H1 (cell line): ENCODE measurements around the gene PLB1. TPM values are rescaled to one million over a fixed set of nuclear protein-coding genes. Genes with fewer than 3 reads are reported as not detected.

Source experiments
- CTCF ChIA-PET: fragments of 300-600 bp; sonication (Branson Sonifier 250); formaldehyde crosslinking; loops from one replicate; lab custom pipeline; 2021; ENCODE audit not compliant: partially characterized antibody; lab: Charles Lee
- POLR2A ChIA-PET: fragments of 300-600 bp; sonication (Branson Sonifier 250); formaldehyde crosslinking; loops from one replicate; lab custom pipeline; 2021; ENCODE audit warnings: inconsistent platforms; ENCODE audit not compliant: partially characterized antibody; lab: Charles Lee
- DNase-seq, 2 experiments: peaks; one replicate each; pipeline versions ENCODE4 v3.0.0 to v3.0.0-alpha.2; 2010 to 2022; ENCODE audit warnings: low spot score in 2 of 2, low read depth in 1 of 2, mixed read lengths in 1 of 2
- FAIRE-seq: peaks from 2 replicates; lab custom pipeline; 2011; peaks lifted over from hg19 to GRCh38; lab: Jason Lieb, UNC
- H2AFZ ChIP-seq: 2 replicates; pipeline ENCODE4 v1.8.1; 2012; ENCODE audit warnings: low read length, inconsistent platforms
- H2AK5ac ChIP-seq: 2 replicates; pipeline ENCODE4 v1.6.1; 2013; ENCODE audit warnings: low read depth, low read length
- H2BK120ac ChIP-seq: replicated peaks from 2 replicates; pipeline ENCODE3; 2013; ENCODE audit warnings: low read depth, low read length, inconsistent platforms
- H2BK12ac ChIP-seq: 2 replicates; pipeline ENCODE4 v1.6.1; 2013; ENCODE audit warnings: low read depth, low read length
- H2BK15ac ChIP-seq: 2 replicates; pipeline ENCODE4 v1.6.1; 2013; ENCODE audit warnings: low read length
- H2BK20ac ChIP-seq: 2 replicates; pipeline ENCODE4 v1.6.1; 2013; ENCODE audit warnings: low read length
- H2BK5ac ChIP-seq: 2 replicates; pipeline ENCODE4 v1.6.1; 2013; ENCODE audit warnings: low read depth, low read length
- H3K14ac ChIP-seq: 2 replicates; pipeline ENCODE4 v1.6.1; 2013; ENCODE audit warnings: inconsistent platforms; ENCODE audit not compliant: insufficient read length
- H3K18ac ChIP-seq: 2 replicates; pipeline ENCODE4 v1.6.1; 2013; ENCODE audit warnings: low read length; ENCODE audit errors: extremely low read depth
- H3K23ac ChIP-seq: 2 replicates; pipeline ENCODE4 v1.6.1; 2013; ENCODE audit warnings: inconsistent platforms; ENCODE audit not compliant: insufficient read length
- H3K23me2 ChIP-seq: 2 replicates; pipeline ENCODE4 v1.6.1; 2013; ENCODE audit warnings: low read depth, low read length
- H3K27ac ChIP-seq: 2 replicates; pipeline ENCODE4 v1.6.1; 2011; ENCODE audit warnings: low read depth, low read length, inconsistent platforms
- H3K27me3 ChIP-seq, 4 experiments: replicated peaks in 1 of 4; 1 replicate in 1 of 4; 2 replicates in 3 of 4; pipeline versions ENCODE4 v1.6.1 to v1.8.1; 2011 to 2013; ENCODE audit warnings: low read length in 3 of 4, mild to moderate bottlenecking in 3 of 4, inconsistent platforms in 2 of 4, mixed read lengths in 2 of 4, moderate library complexity in 1 of 4; ENCODE audit not compliant: control insufficient read depth in 3 of 4, insufficient read depth in 3 of 4; ENCODE audit errors: extremely low read depth in 1 of 4
- H3K36me3 ChIP-seq, 4 experiments: 2 replicates each; pipeline versions ENCODE4 v1.6.1 to v1.8.1; 2011 to 2013; ENCODE audit warnings: mild to moderate bottlenecking in 4 of 4, low read length in 3 of 4, moderate library complexity in 2 of 4, control low read depth in 1 of 4, inconsistent platforms in 1 of 4; ENCODE audit not compliant: insufficient read depth in 4 of 4, control insufficient read depth in 2 of 4
- H3K4ac ChIP-seq: replicated peaks from 2 replicates; pipeline ENCODE3; 2013; ENCODE audit warnings: low read length, low read depth, mixed read lengths, inconsistent platforms; ENCODE audit not compliant: insufficient read length
- H3K4me1 ChIP-seq, 4 experiments: replicated peaks in 1 of 4; 1 replicate in 1 of 4; 2 replicates in 3 of 4; pipeline versions ENCODE4 v1.6.1 to v1.8.1; 2011 to 2013; ENCODE audit warnings: low read length in 3 of 4, inconsistent platforms in 2 of 4, mixed read lengths in 1 of 4; ENCODE audit not compliant: insufficient read depth in 4 of 4, control insufficient read depth in 3 of 4
- H3K4me2 ChIP-seq, 2 experiments: 2 replicates each; pipeline versions ENCODE4 v1.6.1 to v1.8.1; 2011 to 2013; ENCODE audit warnings: low read depth in 2 of 2, low read length in 2 of 2, control low read depth in 1 of 2, inconsistent platforms in 1 of 2, mild to moderate bottlenecking in 1 of 2; ENCODE audit not compliant: insufficient read depth in 1 of 2
- H3K4me3 ChIP-seq, 4 experiments: fragments of 200-600, 300-600 bp in 1 of 4; sonication (generic), shearing (Covaris generic), sonication (Bioruptor Twin) in 1 of 4; 2 replicates each; pipeline versions ENCODE4 v1.5.1 to v1.8.1; 2011 to 2016; ENCODE audit warnings: low read length in 4 of 4, low read depth in 3 of 4, control low read depth in 2 of 4, inconsistent platforms in 2 of 4, mild to moderate bottlenecking in 2 of 4, mixed read lengths in 1 of 4, moderate library complexity in 1 of 4; ENCODE audit not compliant: insufficient read depth in 2 of 4; ENCODE audit errors: extremely low read depth in 1 of 4
- H3K56ac ChIP-seq: replicated peaks from 2 replicates; pipeline ENCODE3; 2013; ENCODE audit warnings: low read depth, mild to moderate bottlenecking, mixed read lengths, low read length, inconsistent platforms; ENCODE audit not compliant: insufficient read length
- H3K79me1 ChIP-seq: 2 replicates; pipeline ENCODE4 v1.6.1; 2013; ENCODE audit warnings: low read depth, low read length, control low read depth
- H3K79me2 ChIP-seq, 2 experiments: 2 replicates each; pipeline versions ENCODE4 v1.6.1 to v1.8.1; 2012 to 2013; ENCODE audit warnings: low read length in 2 of 2, mild to moderate bottlenecking in 2 of 2, inconsistent platforms in 1 of 2; ENCODE audit not compliant: insufficient read depth in 2 of 2, control insufficient read depth in 1 of 2
- H3K9ac ChIP-seq, 4 experiments: replicated peaks in 1 of 4; 1 replicate in 1 of 4; 2 replicates in 3 of 4; pipeline versions ENCODE4 v1.6.1 to v1.8.1; 2011 to 2013; ENCODE audit warnings: low read depth in 3 of 4, low read length in 3 of 4, control low read depth in 2 of 4, mild to moderate bottlenecking in 2 of 4, moderate library complexity in 2 of 4, inconsistent platforms in 1 of 4; ENCODE audit errors: extremely low read depth in 1 of 4
- H3K9me3 ChIP-seq, 2 experiments: 2 replicates each; pipeline versions ENCODE4 v1.6.1 to v1.8.1; 2012 to 2013; ENCODE audit warnings: mild to moderate bottlenecking in 2 of 2, moderate library complexity in 2 of 2, control low read depth in 1 of 2, inconsistent platforms in 1 of 2, low read depth in 1 of 2, low read length in 1 of 2, mixed read lengths in 1 of 2; ENCODE audit not compliant: insufficient read depth in 2 of 2
- H4K20me1 ChIP-seq, 2 experiments: replicated peaks in 1 of 2; 2 replicates each; pipeline versions ENCODE3 to v1.8.1; 2011 to 2013; ENCODE audit warnings: inconsistent platforms in 2 of 2, low read length in 2 of 2, mild to moderate bottlenecking in 1 of 2; ENCODE audit not compliant: insufficient read depth in 2 of 2, control insufficient read depth in 1 of 2
- H4K5ac ChIP-seq: 2 replicates; pipeline ENCODE4 v1.6.1; 2013; ENCODE audit warnings: low read length, low read depth, mixed read lengths, inconsistent platforms; ENCODE audit not compliant: insufficient read length
- H4K8ac ChIP-seq: 2 replicates; pipeline ENCODE4 v1.8.0; 2013; ENCODE audit warnings: mild to moderate bottlenecking, moderate library complexity, low read length, inconsistent platforms; ENCODE audit not compliant: insufficient read depth; ENCODE audit errors: extremely low read depth
- H4K91ac ChIP-seq: replicated peaks from 2 replicates; pipeline ENCODE3; 2013; ENCODE audit warnings: low read length, mixed read lengths, inconsistent platforms; ENCODE audit not compliant: insufficient read length
- ASH2L ChIP-seq: fragments of 200-600, 300-600 bp; sonication (generic); IDR thresholded peaks from one replicate; pipeline ENCODE4 v1.7.1; 2017; ENCODE audit warnings: low read length
- CBX8 ChIP-seq: fragments of 300-800, 300-1000 bp; sonication (generic); IDR thresholded peaks from 2 replicates; pipeline ENCODE4 v1.7.1; 2016; ENCODE audit warnings: low read depth, low read length, borderline replicate concordance
- CTCF ChIP-seq, 3 experiments: IDR thresholded peaks; 1 replicate in 2 of 3; 2 replicates in 1 of 3; pipeline versions ENCODE4 v1.5.1 to v1.6.1; 2011; ENCODE audit warnings: low read length in 3 of 3, mild to moderate bottlenecking in 3 of 3, inconsistent platforms in 2 of 3, low read depth in 1 of 3, moderate library complexity in 1 of 3; ENCODE audit not compliant: insufficient read depth in 1 of 3; ENCODE audit errors: control extremely low read depth in 1 of 3
- FOSL1 ChIP-seq: IDR thresholded peaks from 2 replicates; pipeline ENCODE4 v1.6.1; 2011; ENCODE audit warnings: mild to moderate bottlenecking, low read depth, low read length, moderate library complexity; ENCODE audit not compliant: insufficient read depth
- SAP30 ChIP-seq: fragments of 300-600 bp; sonication (generic); IDR thresholded peaks from 2 replicates; pipeline ENCODE4 v1.7.1; 2012; ENCODE audit warnings: low read length, moderate library complexity, mild to moderate bottlenecking, inconsistent platforms; ENCODE audit not compliant: insufficient read depth, insufficient replicate concordance
- SIRT6 ChIP-seq: IDR thresholded peaks from one replicate; pipeline ENCODE4 v1.7.1; 2012; ENCODE audit warnings: low read length, inconsistent platforms
- SIX5 ChIP-seq: IDR thresholded peaks from 2 replicates; pipeline ENCODE4 v1.6.1; 2011; ENCODE audit warnings: mild to moderate bottlenecking, low read depth, low read length
- TAF7 ChIP-seq: optimal IDR thresholded peaks from 2 replicates; pipeline ENCODE3; 2011; ENCODE audit warnings: low read depth, mild to moderate bottlenecking, inconsistent platforms, low read length, moderate library complexity, borderline replicate concordance
- TBP ChIP-seq: IDR thresholded peaks from 2 replicates; pipeline ENCODE4 v1.6.1; 2011; ENCODE audit warnings: low read depth, low read length, improper control_type of control experiment
- WGBS, 2 experiments: shearing (Covaris generic) in 1 of 2; methylation state at CpG; one replicate each; pipeline versions ENCODE4 v1.1.6 to v1.1.7; 2013 to 2015; ENCODE audit warnings: low lambda C conversion rate in 2 of 2, mixed read lengths in 2 of 2, inconsistent platforms in 1 of 2, low coverage in 1 of 2, missing lambda C conversion rate in 1 of 2; ENCODE audit not compliant: insufficient replicate concordance in 2 of 2, insufficient coverage in 1 of 2, insufficient read length in 1 of 2; ENCODE audit errors: extremely low coverage in 1 of 2, missing lambda C conversion rate in 1 of 2; 5-methylcytosine and 5-hydroxymethylcytosine counted together
- polyA plus RNA-seq, 7 experiments: library from polyadenylated mRNA; depleted of rRNA in 3 of 7; stranded (reverse) in 5 of 7; unstranded in 2 of 7; fragments of >200 nt in 5 of 7; fragments of 200-250 nt in 2 of 7; gene quantifications; 1 replicate in 5 of 7; 2 replicates in 1 of 7; 4 replicates in 1 of 7; pipeline versions ENCODE4 v1.2.1 to v1.2.3, GENCODE V29; 2011 to 2013; ENCODE audit warnings: missing spikeins in 2 of 7, mixed read lengths in 2 of 7
- total RNA-seq: library from RNA; stranded (reverse); fragmentation: NEBNext Ultra II Directional; extraction: Animal tissue kit (Norgen Biotek cat#: 25700); gene quantifications from 2 replicates; pipeline ENCODE4 v1.2.1, GENCODE V29; 2021
- TF ChIP-seq, protein P1 (sequence below): IDR thresholded peaks from 2 replicates; pipeline ENCODE4 v1.6.1; 2011; ENCODE audit warnings: low read depth, mild to moderate bottlenecking, low read length; ENCODE audit not compliant: insufficient read depth

PLB1 gene
- total and polyA plus RNA-seq, 2 of the 8 experiments (the other 6 are each of a cell fraction or from before 2014, with no cell fraction given), result 0.20 to 0.36 TPM

DNA sequence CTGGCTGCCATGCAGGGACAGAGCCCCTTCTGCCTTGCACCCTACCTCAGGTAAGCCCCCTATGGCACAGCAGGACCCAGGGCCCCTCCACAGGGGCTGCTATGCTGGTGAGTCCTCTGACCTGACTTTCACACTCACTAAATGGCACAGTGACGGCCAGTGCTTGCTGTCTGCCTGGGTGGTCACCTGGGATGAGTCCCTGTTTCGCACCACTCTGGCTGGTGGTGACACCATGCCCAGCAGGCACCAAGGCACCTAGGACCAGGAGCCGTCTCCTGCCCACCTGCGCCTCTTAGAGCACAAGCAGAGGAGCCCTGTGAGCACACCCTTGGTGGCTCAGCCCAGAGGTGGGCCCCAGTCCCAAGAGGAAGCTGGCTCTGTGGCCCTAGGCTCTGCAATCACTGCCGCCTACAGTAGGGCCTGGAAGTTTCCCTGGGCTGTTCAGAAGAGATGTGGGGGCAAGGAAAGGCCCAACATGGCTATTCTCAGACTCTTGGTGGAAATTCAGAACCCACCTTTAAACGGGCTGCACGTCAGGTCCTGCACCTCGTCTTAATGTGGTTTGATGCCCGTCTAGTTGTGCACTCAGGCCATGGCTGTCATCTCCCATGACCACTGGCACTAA lies 96.0 kb downstream of the PLB1 start:
- no peak overlapping the region for H3K9ac ChIP-seq
- H2BK12ac ChIP-seq, result no peak overlapping the region
- H2AK5ac ChIP-seq, result no peak overlapping the region
- H3K36me3 ChIP-seq, result no peaks in the 10 kb centered on the region
- no peak for DNase-seq
- H3K4me3 ChIP-seq, result no peak overlapping the region
- no peaks in the 10 kb centered on the region for H3K79me1 ChIP-seq
- no peak overlapping the region for H2BK20ac ChIP-seq
- no peak overlapping the region for H4K8ac ChIP-seq
- no peak overlapping the region for H3K56ac ChIP-seq
- 90% methylated on average over 9 of the region's 9 CpGs; no CpG with 5 or more reads in 1 of the 2 experiments for WGBS, 2 experiments
- H2AFZ ChIP-seq, result no peak overlapping the region
- H3K79me2 ChIP-seq, result no peaks in the 10 kb centered on the region
- H2BK120ac ChIP-seq, result no peak overlapping the region
- 0 out of 2 replicates have a peak overlapping the region, but pooled peaks have one; percentile 32 for H2BK15ac ChIP-seq
- FAIRE-seq, result no peak
- H3K18ac ChIP-seq, result no peak overlapping the region
- H3K23me2 ChIP-seq, result no peaks in the 10 kb centered on the region
- H3K14ac ChIP-seq, result no peak overlapping the region
- no peak overlapping the region for H4K5ac ChIP-seq
- peaks cover 0 to 10% (median 3%) of the 10 kb centered on the region in 4 experiments; a peak in 5 of 7 replicates for H3K4me1 ChIP-seq
- no peak overlapping the region for H4K91ac ChIP-seq
- H3K23ac ChIP-seq, result no peak overlapping the region
- H3K27me3 ChIP-seq, result no peaks in the 10 kb centered on the region
- H4K20me1 ChIP-seq, result no peaks in the 10 kb centered on the region
- POLR2A ChIA-PET, result interaction anchor here (0.9 kb wide), 1 partner anchor 14 kb away, joined by 4 read pairs; no protein-coding TSS in a partner anchor
- no peak overlapping the region for H2BK5ac ChIP-seq
- H3K27ac ChIP-seq, result no peak overlapping the region
- CTCF ChIA-PET, result no interaction called here
- no peak overlapping the region for H3K4me2 ChIP-seq
- no peaks in the 10 kb centered on the region for H3K9me3 ChIP-seq
- H3K4ac ChIP-seq, result no peak overlapping the region
- TF ChIP-seq, protein P1, sequence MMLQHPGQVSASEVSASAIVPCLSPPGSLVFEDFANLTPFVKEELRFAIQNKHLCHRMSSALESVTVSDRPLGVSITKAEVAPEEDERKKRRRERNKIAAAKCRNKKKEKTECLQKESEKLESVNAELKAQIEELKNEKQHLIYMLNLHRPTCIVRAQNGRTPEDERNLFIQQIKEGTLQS, result no peak
- no peak for TF ChIP-seq FOSL1
- no peak for TF ChIP-seq TBP
- no peak for TF ChIP-seq SIX5
- TF ChIP-seq CTCF (IDR thresholded peaks at IDR 0.05; ENCODE audit: control extremely low read depth in 1 of 3, insufficient read depth in 1 of 3, low read depth in 1 of 3, low read length in 3 of 3), result no peak
- TF ChIP-seq CBX8, result no peak
- TF ChIP-seq SIRT6, result no peak
- no peak for TF ChIP-seq TAF7
- TF ChIP-seq ASH2L, result no peak
- TF ChIP-seq SAP30, result no peak
